Smooth muscle cell (in vitro differentiated cells): ENCODE results near the gene WASF2. TPM values are rescaled to one million over a fixed set of nuclear protein-coding genes. Genes with fewer than 3 reads are reported as not detected.

Experiments
- DNase-seq: peaks from one replicate; lab custom pipeline; 2025; ENCODE audit not compliant: unreplicated experiment; lab: John Stamatoyannopoulos, UW
- H2AFZ ChIP-seq: fragments of 200-600 bp; sonication (generic); 2 replicates; pipeline ENCODE4 v1.6.0; 2016; ENCODE audit warnings: antibody characterized with exemption, low read depth, mild to moderate bottlenecking
- H3F3A ChIP-seq: fragments of 200-600 bp; sonication (generic); 2 replicates; pipeline ENCODE4 v1.6.0; 2017; ENCODE audit warnings: antibody characterized with exemption, low read depth
- H3K27ac ChIP-seq: fragments of 200-600 bp; sonication (generic); 2 replicates; pipeline ENCODE4 v1.5.1; 2016; ENCODE audit warnings: low read depth, mild to moderate bottlenecking
- H3K27me3 ChIP-seq: fragments of 200-600 bp; sonication (generic); 2 replicates; pipeline ENCODE4 v1.6.1; 2016; ENCODE audit warnings: low read depth, mild to moderate bottlenecking
- H3K36me3 ChIP-seq: fragments of 200-600 bp; sonication (generic); 2 replicates; pipeline ENCODE4 v1.5.1; 2016; ENCODE audit warnings: low read depth
- H3K4me1 ChIP-seq: fragments of 200-600 bp; sonication (generic); 2 replicates; pipeline ENCODE4 v1.5.1; 2016; ENCODE audit warnings: low read depth
- H3K4me2 ChIP-seq: fragments of 200-600 bp; sonication (generic); 2 replicates; pipeline ENCODE4 v1.6.0; 2016; ENCODE audit warnings: mild to moderate bottlenecking
- H3K4me3 ChIP-seq: fragments of 200-600 bp; sonication (generic); 2 replicates; pipeline ENCODE4 v1.5.1; 2016; ENCODE audit warnings: mild to moderate bottlenecking
- H3K79me2 ChIP-seq: fragments of 200-600 bp; sonication (generic); 2 replicates; pipeline ENCODE4 v1.6.0; 2016; ENCODE audit warnings: low read depth, mild to moderate bottlenecking
- H3K9ac ChIP-seq: fragments of 200-600 bp; sonication (generic); 2 replicates; pipeline ENCODE4 v1.6.0; 2016; ENCODE audit warnings: low read depth
- H3K9me3 ChIP-seq: fragments of 200-600 bp; sonication (generic); replicated peaks from 2 replicates; pipeline ENCODE4 v1.5.1; 2016; ENCODE audit warnings: low read depth
- H4K20me1 ChIP-seq: fragments of 200-600 bp; sonication (generic); 2 replicates; pipeline ENCODE4 v1.6.0; 2016; ENCODE audit warnings: low read depth
- WGBS: methylation state at CpG from one replicate; pipeline ENCODE4 v1.1.7; 2016; ENCODE audit warnings: low lambda C conversion rate; 5-methylcytosine and 5-hydroxymethylcytosine counted together
- polyA plus RNA-seq: library from polyadenylated mRNA; unstranded; fragments of >200 nt; fragmentation: Nextera tagmentation; extraction: Ambion mirVana; gene quantifications from 2 replicates; pipeline ENCODE4 v1.2.1, GENCODE V29; 2016
- total RNA-seq: library from RNA; depleted of rRNA; stranded (reverse); fragments of >200 nt; gene quantifications from 2 replicates; pipeline ENCODE4 v1.2.3, GENCODE V29; 2014
- TF ChIP-seq, protein P1 (sequence below): fragments of 200-600 bp; sonication (generic); IDR thresholded peaks from 2 replicates; pipeline ENCODE4 v1.5.1; 2017; ENCODE audit warnings: borderline replicate concordance, mild to moderate bottlenecking, antibody characterized with exemption; ENCODE audit not compliant: insufficient read depth, poor library complexity, severe bottlenecking

WASF2 gene
- total and polyA plus RNA-seq, 2 experiments from 2014 or later, result 34.3 to 46.1 TPM

DNA sequence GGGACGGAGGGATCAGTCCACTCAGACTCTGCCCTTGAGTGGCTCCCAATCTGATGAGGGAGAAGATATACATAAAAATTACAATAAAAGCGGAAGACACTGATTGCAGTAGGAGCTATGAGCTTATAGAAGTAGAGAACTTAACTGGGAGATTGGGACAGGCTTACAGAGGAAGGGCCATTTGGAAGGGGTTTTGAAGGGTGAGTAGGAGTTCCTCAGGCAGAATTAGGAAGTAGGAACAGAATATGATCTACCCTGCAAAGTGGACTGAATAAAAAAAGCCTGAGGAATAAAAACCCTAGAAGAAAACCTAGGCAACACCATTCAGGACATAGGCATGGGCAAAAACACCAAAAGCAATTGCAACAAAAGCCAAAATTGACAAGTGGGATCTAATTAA, 9.2 kb upstream of the WASF2 start:
- no peaks in the 10 kb centered on the region for H3K79me2 ChIP-seq
- peaks cover 10% of the 10 kb centered on the region for H3K4me1 ChIP-seq
- no peak overlapping the region for H2AFZ ChIP-seq
- H3F3A ChIP-seq, result no peaks in the 10 kb centered on the region
- no peak overlapping the region for H3K9ac ChIP-seq
- no peaks in the 10 kb centered on the region for H4K20me1 ChIP-seq
- 98% methylated on average over 2 of the region's 2 CpGs for WGBS
- H3K9me3 ChIP-seq, result no peaks in the 10 kb centered on the region
- DNase-seq, result no peak
- no peak overlapping the region for H3K27ac ChIP-seq
- H3K27me3 ChIP-seq, result no peaks in the 10 kb centered on the region
- no peaks in the 10 kb centered on the region for H3K36me3 ChIP-seq
- TF ChIP-seq, protein P1, sequence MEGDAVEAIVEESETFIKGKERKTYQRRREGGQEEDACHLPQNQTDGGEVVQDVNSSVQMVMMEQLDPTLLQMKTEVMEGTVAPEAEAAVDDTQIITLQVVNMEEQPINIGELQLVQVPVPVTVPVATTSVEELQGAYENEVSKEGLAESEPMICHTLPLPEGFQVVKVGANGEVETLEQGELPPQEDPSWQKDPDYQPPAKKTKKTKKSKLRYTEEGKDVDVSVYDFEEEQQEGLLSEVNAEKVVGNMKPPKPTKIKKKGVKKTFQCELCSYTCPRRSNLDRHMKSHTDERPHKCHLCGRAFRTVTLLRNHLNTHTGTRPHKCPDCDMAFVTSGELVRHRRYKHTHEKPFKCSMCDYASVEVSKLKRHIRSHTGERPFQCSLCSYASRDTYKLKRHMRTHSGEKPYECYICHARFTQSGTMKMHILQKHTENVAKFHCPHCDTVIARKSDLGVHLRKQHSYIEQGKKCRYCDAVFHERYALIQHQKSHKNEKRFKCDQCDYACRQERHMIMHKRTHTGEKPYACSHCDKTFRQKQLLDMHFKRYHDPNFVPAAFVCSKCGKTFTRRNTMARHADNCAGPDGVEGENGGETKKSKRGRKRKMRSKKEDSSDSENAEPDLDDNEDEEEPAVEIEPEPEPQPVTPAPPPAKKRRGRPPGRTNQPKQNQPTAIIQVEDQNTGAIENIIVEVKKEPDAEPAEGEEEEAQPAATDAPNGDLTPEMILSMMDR, result no peak
- H3K4me2 ChIP-seq, result no peak overlapping the region
- no peak overlapping the region for H3K4me3 ChIP-seq

DNA sequence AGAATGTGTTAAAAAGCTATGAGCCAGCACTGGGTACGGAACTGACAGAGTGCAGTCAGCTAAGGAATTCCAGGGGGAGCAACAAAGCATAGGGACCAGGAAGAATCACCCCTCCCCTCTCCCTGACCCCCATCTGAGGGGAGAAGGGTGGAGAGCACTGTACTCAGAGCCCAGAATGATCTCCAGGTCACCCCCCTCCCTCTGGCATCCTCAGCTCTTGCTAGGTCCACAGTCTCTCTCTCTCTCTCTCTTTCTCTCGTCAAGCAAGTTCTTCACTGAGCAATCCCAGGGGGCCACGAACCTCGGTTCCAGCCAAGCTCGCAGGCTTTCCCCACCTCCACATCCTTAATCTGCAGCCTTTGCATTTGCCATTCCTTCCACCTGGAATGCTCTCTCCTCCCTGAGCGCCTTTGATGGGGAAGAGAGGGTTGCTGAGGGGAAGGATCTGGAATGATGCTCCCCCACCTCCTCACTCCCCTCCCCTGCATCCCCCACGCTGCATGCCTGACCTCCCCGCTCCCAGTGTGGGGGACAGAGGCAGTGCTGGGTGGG, 6.7 kb upstream of the WASF2 start:
- H3K4me2 ChIP-seq, result no peak overlapping the region
- WGBS, result 22% methylated on average over 6 of the region's 8 CpGs

DNA sequence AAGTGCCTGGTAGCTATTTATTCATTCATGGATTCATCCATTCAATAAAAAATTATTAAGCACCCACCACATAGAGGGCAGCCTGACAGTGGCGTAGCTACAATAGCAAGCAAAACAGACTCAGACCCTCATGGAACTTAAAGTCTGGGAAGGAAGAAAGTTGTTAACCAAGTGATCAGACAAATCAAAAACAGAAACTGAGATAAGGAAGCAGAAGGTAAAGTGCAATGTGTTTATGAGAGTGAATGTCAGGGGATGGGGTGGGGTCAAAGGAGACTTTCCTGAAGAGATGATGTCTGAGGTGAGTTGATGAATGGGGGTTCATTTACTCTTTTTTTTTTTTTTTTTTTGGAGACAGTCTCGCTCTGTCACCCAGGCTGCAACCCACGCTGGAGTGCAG, 2.8 kb upstream of the WASF2 start:
- peak overlapping the region; percentile 42 for H2AFZ ChIP-seq
- no peaks in the 10 kb centered on the region for H3K36me3 ChIP-seq
- H3K27me3 ChIP-seq, result no peaks in the 10 kb centered on the region
- peaks cover 12% of the 10 kb centered on the region for H4K20me1 ChIP-seq
- H3K4me1 ChIP-seq, result peaks cover 23% of the 10 kb centered on the region
- no peak overlapping the region for H3K4me2 ChIP-seq
- TF ChIP-seq, protein P1, result no peak
- no peak overlapping the region for H3K9ac ChIP-seq
- no peaks in the 10 kb centered on the region for H3K9me3 ChIP-seq
- no peak overlapping the region for H3K4me3 ChIP-seq
- peaks cover 12% of the 10 kb centered on the region for H3F3A ChIP-seq
- WGBS, result 97% methylated on average over 3 of the region's 3 CpGs
- no peak overlapping the region for H3K27ac ChIP-seq
- peaks cover 22% of the 10 kb centered on the region for H3K79me2 ChIP-seq
- no peak for DNase-seq

More for the DNA sequence above, 6.7 kb upstream of the WASF2 start:
- H3K4me1 ChIP-seq, result peaks cover 8% of the 10 kb centered on the region
- no peaks in the 10 kb centered on the region for H3K27me3 ChIP-seq
- no peak overlapping the region for H2AFZ ChIP-seq
- no peaks in the 10 kb centered on the region for H3K9me3 ChIP-seq
- H3F3A ChIP-seq, result peaks cover 9% of the 10 kb centered on the region
- H3K36me3 ChIP-seq, result no peaks in the 10 kb centered on the region
- no peak overlapping the region for H3K27ac ChIP-seq
- H3K79me2 ChIP-seq, result no peaks in the 10 kb centered on the region
- no peak overlapping the region for H3K4me3 ChIP-seq
- H4K20me1 ChIP-seq, result no peaks in the 10 kb centered on the region
- no peak for DNase-seq
- TF ChIP-seq, protein P1, result peak; percentile 28
- H3K9ac ChIP-seq, result no peak overlapping the region
